ENCODE results near the gene HOTAIR. TPM values are rescaled to one million over a fixed set of nuclear protein-coding genes. Genes with fewer than 3 reads are reported as not detected.

Gene HOTAIR
- total and polyA plus RNA-seq, 4 donors: not detected

GRCh38 chr12:53955776-53956250, 18.9 kb downstream of the HOTAIR start:
- DNase-seq (ENCODE audit: low spot score): no peak
- H3K36me3 ChIP-seq (ENCODE audit: control insufficient read depth in 4 of 4, insufficient read depth in 3 of 4, low read depth in 1 of 4, low read length in 3 of 4): no peaks in the 10 kb centered on the region
- H3K27ac ChIP-seq (ENCODE audit: low read depth in 1 of 2, low read length in 2 of 2): no peak overlapping the region
- H3K27me3 ChIP-seq (ENCODE audit: control insufficient read depth in 4 of 4, insufficient read depth in 4 of 4, low read length in 3 of 4): peaks cover 15 to 47% (median 26%) of the 10 kb centered on the region in 4 donors
- TF ChIP-seq, protein P1, sequence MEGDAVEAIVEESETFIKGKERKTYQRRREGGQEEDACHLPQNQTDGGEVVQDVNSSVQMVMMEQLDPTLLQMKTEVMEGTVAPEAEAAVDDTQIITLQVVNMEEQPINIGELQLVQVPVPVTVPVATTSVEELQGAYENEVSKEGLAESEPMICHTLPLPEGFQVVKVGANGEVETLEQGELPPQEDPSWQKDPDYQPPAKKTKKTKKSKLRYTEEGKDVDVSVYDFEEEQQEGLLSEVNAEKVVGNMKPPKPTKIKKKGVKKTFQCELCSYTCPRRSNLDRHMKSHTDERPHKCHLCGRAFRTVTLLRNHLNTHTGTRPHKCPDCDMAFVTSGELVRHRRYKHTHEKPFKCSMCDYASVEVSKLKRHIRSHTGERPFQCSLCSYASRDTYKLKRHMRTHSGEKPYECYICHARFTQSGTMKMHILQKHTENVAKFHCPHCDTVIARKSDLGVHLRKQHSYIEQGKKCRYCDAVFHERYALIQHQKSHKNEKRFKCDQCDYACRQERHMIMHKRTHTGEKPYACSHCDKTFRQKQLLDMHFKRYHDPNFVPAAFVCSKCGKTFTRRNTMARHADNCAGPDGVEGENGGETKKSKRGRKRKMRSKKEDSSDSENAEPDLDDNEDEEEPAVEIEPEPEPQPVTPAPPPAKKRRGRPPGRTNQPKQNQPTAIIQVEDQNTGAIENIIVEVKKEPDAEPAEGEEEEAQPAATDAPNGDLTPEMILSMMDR (IDR thresholded peaks at IDR 0.05; ENCODE audit: low read depth, low read length, missing input control): no peak
- no peak for TF ChIP-seq RAD21 (IDR thresholded peaks at IDR 0.05)
- TF ChIP-seq, protein P2, sequence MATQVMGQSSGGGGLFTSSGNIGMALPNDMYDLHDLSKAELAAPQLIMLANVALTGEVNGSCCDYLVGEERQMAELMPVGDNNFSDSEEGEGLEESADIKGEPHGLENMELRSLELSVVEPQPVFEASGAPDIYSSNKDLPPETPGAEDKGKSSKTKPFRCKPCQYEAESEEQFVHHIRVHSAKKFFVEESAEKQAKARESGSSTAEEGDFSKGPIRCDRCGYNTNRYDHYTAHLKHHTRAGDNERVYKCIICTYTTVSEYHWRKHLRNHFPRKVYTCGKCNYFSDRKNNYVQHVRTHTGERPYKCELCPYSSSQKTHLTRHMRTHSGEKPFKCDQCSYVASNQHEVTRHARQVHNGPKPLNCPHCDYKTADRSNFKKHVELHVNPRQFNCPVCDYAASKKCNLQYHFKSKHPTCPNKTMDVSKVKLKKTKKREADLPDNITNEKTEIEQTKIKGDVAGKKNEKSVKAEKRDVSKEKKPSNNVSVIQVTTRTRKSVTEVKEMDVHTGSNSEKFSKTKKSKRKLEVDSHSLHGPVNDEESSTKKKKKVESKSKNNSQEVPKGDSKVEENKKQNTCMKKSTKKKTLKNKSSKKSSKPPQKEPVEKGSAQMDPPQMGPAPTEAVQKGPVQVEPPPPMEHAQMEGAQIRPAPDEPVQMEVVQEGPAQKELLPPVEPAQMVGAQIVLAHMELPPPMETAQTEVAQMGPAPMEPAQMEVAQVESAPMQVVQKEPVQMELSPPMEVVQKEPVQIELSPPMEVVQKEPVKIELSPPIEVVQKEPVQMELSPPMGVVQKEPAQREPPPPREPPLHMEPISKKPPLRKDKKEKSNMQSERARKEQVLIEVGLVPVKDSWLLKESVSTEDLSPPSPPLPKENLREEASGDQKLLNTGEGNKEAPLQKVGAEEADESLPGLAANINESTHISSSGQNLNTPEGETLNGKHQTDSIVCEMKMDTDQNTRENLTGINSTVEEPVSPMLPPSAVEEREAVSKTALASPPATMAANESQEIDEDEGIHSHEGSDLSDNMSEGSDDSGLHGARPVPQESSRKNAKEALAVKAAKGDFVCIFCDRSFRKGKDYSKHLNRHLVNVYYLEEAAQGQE (IDR thresholded peaks at IDR 0.05): no peak
- no peak for TF ChIP-seq SP1 (IDR thresholded peaks at IDR 0.05)
- TF ChIP-seq FOXA2 (IDR thresholded peaks at IDR 0.05): no peak
- TF ChIP-seq MAX (IDR thresholded peaks at IDR 0.05): no peak
- TF ChIP-seq, protein P3, sequence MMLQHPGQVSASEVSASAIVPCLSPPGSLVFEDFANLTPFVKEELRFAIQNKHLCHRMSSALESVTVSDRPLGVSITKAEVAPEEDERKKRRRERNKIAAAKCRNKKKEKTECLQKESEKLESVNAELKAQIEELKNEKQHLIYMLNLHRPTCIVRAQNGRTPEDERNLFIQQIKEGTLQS (IDR thresholded peaks at IDR 0.05): no peak
- TF ChIP-seq EGR1 (IDR thresholded peaks at IDR 0.05; ENCODE audit: low read depth in 2 of 2): no peak
- TF ChIP-seq JUND (IDR thresholded peaks at IDR 0.05): no peak
- no peak for TF ChIP-seq NR2F2 (IDR thresholded peaks at IDR 0.05)
- TF ChIP-seq GABPA (IDR thresholded peaks at IDR 0.05 in 1 of 2, conservative IDR thresholded peaks at IDR 0.05 in 1 of 2): no peak
- TF ChIP-seq RXRA (IDR thresholded peaks at IDR 0.05): no peak
- H3K4me3 ChIP-seq (ENCODE audit: low read depth in 1 of 3, low read length in 3 of 3): no peak overlapping the region
- whole genome bisulfite sequencing: 11% methylated on average over 10 of the region's 10 CpGs
- no peak overlapping the region for H3K9ac ChIP-seq (ENCODE audit: low read depth in 1 of 2, low read length in 2 of 2)
- peaks cover 0 to 4% (median 0%) of the 10 kb centered on the region in 4 donors for H3K9me3 ChIP-seq (ENCODE audit: control insufficient read depth in 4 of 4, low read length in 3 of 4)
- peaks cover 0 to 2% (median 0%) of the 10 kb centered on the region in 4 donors for H3K4me1 ChIP-seq (ENCODE audit: control insufficient read depth in 4 of 4, insufficient read depth in 4 of 4, low read length in 3 of 4)

DNA sequence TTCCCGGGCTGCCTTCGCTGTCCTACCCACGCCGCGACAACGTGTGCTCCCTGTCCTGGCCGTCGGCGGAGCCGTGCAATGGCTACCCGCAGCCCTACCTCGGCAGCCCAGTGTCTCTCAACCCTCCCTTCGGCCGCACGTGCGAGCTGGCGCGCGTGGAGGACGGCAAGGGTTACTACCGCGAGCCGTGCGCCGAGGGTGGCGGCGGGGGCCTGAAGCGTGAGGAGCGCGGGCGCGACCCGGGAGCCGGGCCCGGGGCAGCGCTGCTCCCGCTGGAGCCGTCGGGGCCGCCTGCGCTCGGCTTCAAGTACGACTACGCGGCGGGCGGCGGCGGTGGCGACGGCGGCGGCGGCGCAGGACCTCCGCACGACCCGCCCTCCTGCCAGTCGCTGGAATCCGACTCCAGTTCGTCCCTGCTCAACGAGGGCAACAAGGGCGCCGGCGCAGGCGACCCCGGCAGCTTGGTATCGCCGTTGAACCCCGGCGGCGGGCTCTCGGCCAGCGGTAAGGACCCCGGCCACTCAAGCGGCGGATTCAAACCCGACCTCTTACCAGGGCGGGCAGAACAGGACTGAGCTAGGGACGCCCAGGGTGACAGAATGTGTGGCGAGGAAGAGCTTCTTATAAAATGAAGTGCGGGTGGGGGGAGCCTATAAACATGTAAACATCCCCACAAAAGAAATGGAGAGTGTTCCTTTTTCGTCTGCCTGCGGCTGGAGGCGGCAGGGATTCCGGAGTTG, 19.5 kb downstream of the HOTAIR start:
- no peak overlapping the region for H3K4me3 ChIP-seq (ENCODE audit: low read depth in 1 of 3, low read length in 3 of 3)
- no peak for DNase-seq (ENCODE audit: low spot score)
- H3K27me3 ChIP-seq (ENCODE audit: control insufficient read depth in 4 of 4, insufficient read depth in 4 of 4, low read length in 3 of 4): peaks cover 15 to 45% (median 29%) of the 10 kb centered on the region in 4 donors
- WGBS: 8% methylated on average over 86 of the region's 86 CpGs
- H3K27ac ChIP-seq (ENCODE audit: low read depth in 1 of 2, low read length in 2 of 2): no peak overlapping the region
- no peak overlapping the region for H3K9ac ChIP-seq (ENCODE audit: low read depth in 1 of 2, low read length in 2 of 2)
- peaks cover 0 to 2% (median 0%) of the 10 kb centered on the region in 4 donors for H3K4me1 ChIP-seq (ENCODE audit: control insufficient read depth in 4 of 4, insufficient read depth in 4 of 4, low read length in 3 of 4)
- H3K36me3 ChIP-seq (ENCODE audit: control insufficient read depth in 4 of 4, insufficient read depth in 3 of 4, low read depth in 1 of 4, low read length in 3 of 4): no peaks in the 10 kb centered on the region
- H3K9me3 ChIP-seq (ENCODE audit: control insufficient read depth in 4 of 4, low read length in 3 of 4): peaks cover 0 to 4% (median 0%) of the 10 kb centered on the region in 4 donors
- TF ChIP-seq, protein P1 (IDR thresholded peaks at IDR 0.05; ENCODE audit: low read depth, low read length, missing input control): no peak
- TF ChIP-seq EGR1 (IDR thresholded peaks at IDR 0.05; ENCODE audit: low read depth in 2 of 2) (no peak), HNF4A (conservative IDR thresholded peaks at IDR 0.05) (no peak), MAX (IDR thresholded peaks at IDR 0.05) (no peak), JUND (IDR thresholded peaks at IDR 0.05) (no peak), GABPA (IDR thresholded peaks at IDR 0.05 in 1 of 2, conservative IDR thresholded peaks at IDR 0.05 in 1 of 2) (no peak), RXRA (IDR thresholded peaks at IDR 0.05) (no peak), FOXA1 (IDR thresholded peaks at IDR 0.05) (no peak), NR2F2 (IDR thresholded peaks at IDR 0.05) (no peak), FOXA2 (IDR thresholded peaks at IDR 0.05) (no peak), SP1 (IDR thresholded peaks at IDR 0.05) (no peak), RAD21 (IDR thresholded peaks at IDR 0.05) (no peak), HNF4G (IDR thresholded peaks at IDR 0.05) (no peak), YY1 (IDR thresholded peaks at IDR 0.05) (no peak), TAF1 (conservative IDR thresholded peaks at IDR 0.05) (no peak)
- TF ChIP-seq, protein P4, sequence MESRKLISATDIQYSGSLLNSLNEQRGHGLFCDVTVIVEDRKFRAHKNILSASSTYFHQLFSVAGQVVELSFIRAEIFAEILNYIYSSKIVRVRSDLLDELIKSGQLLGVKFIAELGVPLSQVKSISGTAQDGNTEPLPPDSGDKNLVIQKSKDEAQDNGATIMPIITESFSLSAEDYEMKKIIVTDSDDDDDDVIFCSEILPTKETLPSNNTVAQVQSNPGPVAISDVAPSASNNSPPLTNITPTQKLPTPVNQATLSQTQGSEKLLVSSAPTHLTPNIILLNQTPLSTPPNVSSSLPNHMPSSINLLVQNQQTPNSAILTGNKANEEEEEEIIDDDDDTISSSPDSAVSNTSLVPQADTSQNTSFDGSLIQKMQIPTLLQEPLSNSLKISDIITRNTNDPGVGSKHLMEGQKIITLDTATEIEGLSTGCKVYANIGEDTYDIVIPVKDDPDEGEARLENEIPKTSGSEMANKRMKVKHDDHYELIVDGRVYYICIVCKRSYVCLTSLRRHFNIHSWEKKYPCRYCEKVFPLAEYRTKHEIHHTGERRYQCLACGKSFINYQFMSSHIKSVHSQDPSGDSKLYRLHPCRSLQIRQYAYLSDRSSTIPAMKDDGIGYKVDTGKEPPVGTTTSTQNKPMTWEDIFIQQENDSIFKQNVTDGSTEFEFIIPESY (IDR thresholded peaks at IDR 0.05): no peak
- TF ChIP-seq, protein P3 (IDR thresholded peaks at IDR 0.05): no peak
